SK-N-MC (cell line): Measurements from ENCODE around the gene DTYMK.
"Not testable (repeated sequence)": the region's sequence is repeated elsewhere in the genome, so short reads cannot be mapped to it uniquely, and the experiment has no call there.

Experiments used
- DNase-seq: peaks from one replicate; pipeline ENCODE4 v3.0.0-alpha.2; 2011; ENCODE audit warnings: low read depth, low spot score
- H3K27ac ChIP-seq: fragments of 200-600 bp; sonication (generic); 2 replicates; pipeline ENCODE4 v1.5.1; 2016; ENCODE audit warnings: mixed run types
- H3K36me3 ChIP-seq: fragments of 200-600 bp; sonication (generic); 2 replicates; pipeline ENCODE4 v1.6.1; 2017; ENCODE audit warnings: antibody characterized with exemption, low read length, mixed read lengths; ENCODE audit not compliant: insufficient read depth
- H3K4me3 ChIP-seq: fragments of 200-600 bp; sonication (generic); 2 replicates; pipeline ENCODE4 v1.5.1; 2016
- H3K9ac ChIP-seq: fragments of 200-600 bp; sonication (generic); 2 replicates; pipeline ENCODE4 v1.8.0; 2017; ENCODE audit warnings: mixed run types, mixed read lengths; ENCODE audit not compliant: insufficient read length
- H3K9me3 ChIP-seq: fragments of 200-600 bp; sonication (generic); 2 replicates; pipeline ENCODE4 v1.6.1; 2017; ENCODE audit warnings: low read depth, mild to moderate bottlenecking, antibody characterized with exemption, low read length, moderate library complexity, mixed read lengths
- EZH2 ChIP-seq: fragments of 200-600 bp; sonication (generic); IDR thresholded peaks from one replicate; pipeline ENCODE4 v1.6.1; 2017; ENCODE audit warnings: antibody characterized with exemption
- FOXP2 ChIP-seq: optimal IDR thresholded peaks from 2 replicates; pipeline ENCODE3; 2011; ENCODE audit warnings: mild to moderate bottlenecking, moderate library complexity; ENCODE audit not compliant: insufficient read depth; ENCODE audit errors: extremely low read length, control extremely low read depth
- POLR2AphosphoS5 ChIP-seq: IDR thresholded peaks from 2 replicates; pipeline ENCODE4 v1.6.1; 2012; ENCODE audit warnings: mild to moderate bottlenecking, low read depth, low read length, borderline replicate concordance

DTYMK gene

GRCh38 chr2:241671457-241672240 lies 15.0 kb downstream of the DTYMK start:
- Histone ChIP-seq H3K9ac (no peak overlapping the region), H3K4me3 (no peak overlapping the region), H3K36me3 (peaks cover 15% of the 10 kb centered on the region; the same call in 1 of the 2 replicates), H3K27ac (no peak overlapping the region), H3K9me3 (no peaks in the 10 kb centered on the region)
- DNase-seq: no peak
- TF ChIP-seq EZH2: no peak
- no peak for TF ChIP-seq POLR2AphosphoS5
- no peak for TF ChIP-seq FOXP2

- H3K4me3 ChIP-seq: no peak overlapping the region
- no peak overlapping the region for H3K9ac ChIP-seq
- no peak for DNase-seq
- H3K9me3 ChIP-seq: no peaks in the 10 kb centered on the region
- peaks cover 7% of the 10 kb centered on the region; the same call in 1 of the 2 replicates for H3K36me3 ChIP-seq
- TF ChIP-seq EZH2 (no peak), POLR2AphosphoS5 (no peak), FOXP2 (no peak)
- H3K27ac ChIP-seq: no peak overlapping the region
Observed at GRCh38 chr2:241670333-241671110, 16.1 kb downstream of the DTYMK start.

GRCh38 chr2:241668839-241669238 lies 17.8 kb downstream of the DTYMK start:
- DNase-seq: no peak
- Histone ChIP-seq H3K36me3 (peaks cover 5% of the 10 kb centered on the region; the same call in 1 of the 2 replicates), H3K27ac (no peak overlapping the region), H3K4me3 (no peak overlapping the region), H3K9me3 (no peaks in the 10 kb centered on the region), H3K9ac (no peak overlapping the region)
- TF ChIP-seq FOXP2 (no peak), POLR2AphosphoS5 (no peak), EZH2 (no peak)

GRCh38 chr2:241668354-241668753 lies 18.3 kb downstream of the DTYMK start:
- H3K36me3 ChIP-seq: peaks cover 5% of the 10 kb centered on the region; the same call in 1 of the 2 replicates
- no peak for DNase-seq

GRCh38 chr2:241666627-241667400 lies 19.8 kb downstream of the DTYMK start:
- H3K9ac ChIP-seq: no peak overlapping the region
- TF ChIP-seq EZH2 (no peak), POLR2AphosphoS5 (no peak), FOXP2 (no peak)
- no peak overlapping the region for H3K27ac ChIP-seq
- H3K4me3 ChIP-seq: no peak overlapping the region
- no peaks in the 10 kb centered on the region for H3K9me3 ChIP-seq
- DNase-seq: no peak
- H3K36me3 ChIP-seq: peaks cover 5% of the 10 kb centered on the region; the same call in 1 of the 2 replicates

More at GRCh38 chr2:241668354-241668753, 18.3 kb downstream of the DTYMK start:
- Histone ChIP-seq H3K9me3 (no peaks in the 10 kb centered on the region), H3K4me3 (no peak overlapping the region), H3K27ac (no peak overlapping the region), H3K9ac (no peak overlapping the region)
- TF ChIP-seq EZH2: no peak
- TF ChIP-seq POLR2AphosphoS5: no peak
- TF ChIP-seq FOXP2: no peak

GRCh38 chr2:241665731-241666440 lies 20.7 kb downstream of the DTYMK start:
- DNase-seq: no peak
- Histone ChIP-seq H3K36me3 (peaks cover 5% of the 10 kb centered on the region; the same call in 1 of the 2 replicates), H3K9me3 (no peaks in the 10 kb centered on the region), H3K27ac (no peak overlapping the region), H3K9ac (no peak overlapping the region), H3K4me3 (no peak overlapping the region)
- no peak for TF ChIP-seq EZH2
- TF ChIP-seq FOXP2: no peak
- TF ChIP-seq POLR2AphosphoS5: no peak

GRCh38 chr2:241662731-241663130 lies 23.9 kb downstream of the DTYMK start:
- H3K27ac ChIP-seq, H3K4me3 ChIP-seq, H3K9ac ChIP-seq, DNase-seq, H3K9me3 ChIP-seq: not testable (repeated sequence)
- H3K36me3 ChIP-seq: peaks cover 20% of the 10 kb centered on the region

GRCh38 chr2:241660593-241661213 lies 25.9 kb downstream of the DTYMK start:
- H3K36me3 ChIP-seq: peaks cover 23% of the 10 kb centered on the region
- H3K27ac ChIP-seq: no peak overlapping the region
- no peak overlapping the region for H3K4me3 ChIP-seq
- no peaks in the 10 kb centered on the region for H3K9me3 ChIP-seq
- no peak overlapping the region for H3K9ac ChIP-seq
- TF ChIP-seq POLR2AphosphoS5 (no peak), FOXP2 (no peak), EZH2 (no peak)
- DNase-seq: no peak
